ENCODE results near the gene OR5B2.

DNA sequence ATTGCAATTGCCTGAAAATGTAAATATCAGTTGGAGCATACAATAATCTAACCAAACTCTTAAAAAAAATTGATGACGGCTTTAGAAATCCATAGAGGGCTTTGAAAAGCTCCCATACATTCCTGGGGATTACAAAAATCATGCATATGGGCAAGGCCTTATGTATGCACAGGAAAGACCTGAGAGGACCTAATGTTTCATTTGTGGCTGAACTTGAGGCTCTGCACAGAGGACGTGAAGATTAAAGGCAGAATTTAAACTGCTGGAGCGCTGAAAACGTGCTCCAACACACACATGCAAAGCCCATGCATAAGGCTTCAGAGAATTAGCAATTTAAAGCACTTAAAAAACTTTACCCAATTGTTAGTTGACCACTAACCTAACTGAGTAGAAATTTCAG is 10.6 kb upstream of the OR5B2 start:
- TF ChIP-seq POLR2A (IDR thresholded peaks at IDR 0.05; ENCODE audit: low read depth, low read length), result no peak
- TF ChIP-seq POLR2AphosphoS5 (IDR thresholded peaks at IDR 0.05; ENCODE audit: low read depth, low read length), result no peak
- no peak for TF ChIP-seq TAF1 (IDR thresholded peaks at IDR 0.05; ENCODE audit: borderline replicate concordance, low read depth, low read length)
